ENCODE data around the gene FBXL3.

GRCh38 chr13:76969488-76970365 is 57.2 kb downstream of the FBXL3 start:
- TF ChIP-seq SMARCE1 (IDR thresholded peaks at IDR 0.05; ENCODE audit: borderline replicate concordance) (no peak), NFIB (CRISPR knock-in tag; IDR thresholded peaks at IDR 0.05; ENCODE audit: borderline replicate concordance) (no peak), ZSCAN29 (CRISPR knock-in tag; conservative IDR thresholded peaks at IDR 0.05) (no peak), CEBPZ (IDR thresholded peaks at IDR 0.05; ENCODE audit: low read length) (no peak)
- TF ChIP-seq, protein P1, sequence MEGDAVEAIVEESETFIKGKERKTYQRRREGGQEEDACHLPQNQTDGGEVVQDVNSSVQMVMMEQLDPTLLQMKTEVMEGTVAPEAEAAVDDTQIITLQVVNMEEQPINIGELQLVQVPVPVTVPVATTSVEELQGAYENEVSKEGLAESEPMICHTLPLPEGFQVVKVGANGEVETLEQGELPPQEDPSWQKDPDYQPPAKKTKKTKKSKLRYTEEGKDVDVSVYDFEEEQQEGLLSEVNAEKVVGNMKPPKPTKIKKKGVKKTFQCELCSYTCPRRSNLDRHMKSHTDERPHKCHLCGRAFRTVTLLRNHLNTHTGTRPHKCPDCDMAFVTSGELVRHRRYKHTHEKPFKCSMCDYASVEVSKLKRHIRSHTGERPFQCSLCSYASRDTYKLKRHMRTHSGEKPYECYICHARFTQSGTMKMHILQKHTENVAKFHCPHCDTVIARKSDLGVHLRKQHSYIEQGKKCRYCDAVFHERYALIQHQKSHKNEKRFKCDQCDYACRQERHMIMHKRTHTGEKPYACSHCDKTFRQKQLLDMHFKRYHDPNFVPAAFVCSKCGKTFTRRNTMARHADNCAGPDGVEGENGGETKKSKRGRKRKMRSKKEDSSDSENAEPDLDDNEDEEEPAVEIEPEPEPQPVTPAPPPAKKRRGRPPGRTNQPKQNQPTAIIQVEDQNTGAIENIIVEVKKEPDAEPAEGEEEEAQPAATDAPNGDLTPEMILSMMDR (CRISPR knock-in tag; IDR thresholded peaks at IDR 0.05), result no peak
- TF ChIP-seq, protein P2, sequence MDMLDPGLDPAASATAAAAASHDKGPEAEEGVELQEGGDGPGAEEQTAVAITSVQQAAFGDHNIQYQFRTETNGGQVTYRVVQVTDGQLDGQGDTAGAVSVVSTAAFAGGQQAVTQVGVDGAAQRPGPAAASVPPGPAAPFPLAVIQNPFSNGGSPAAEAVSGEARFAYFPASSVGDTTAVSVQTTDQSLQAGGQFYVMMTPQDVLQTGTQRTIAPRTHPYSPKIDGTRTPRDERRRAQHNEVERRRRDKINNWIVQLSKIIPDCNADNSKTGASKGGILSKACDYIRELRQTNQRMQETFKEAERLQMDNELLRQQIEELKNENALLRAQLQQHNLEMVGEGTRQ (IDR thresholded peaks at IDR 0.05; ENCODE audit: low read depth, low read length), result no peak
- TF ChIP-seq, protein P2 (CRISPR knock-in tag; IDR thresholded peaks at IDR 0.05; ENCODE audit: borderline replicate concordance), result no peak

All from HepG2 (cell line).